ENCODE data around the gene AFAP1L2.
A peak's percentile ranks its signal among the peaks of the same experiment; 100 is the strongest.

AFAP1L2 gene

DNA sequence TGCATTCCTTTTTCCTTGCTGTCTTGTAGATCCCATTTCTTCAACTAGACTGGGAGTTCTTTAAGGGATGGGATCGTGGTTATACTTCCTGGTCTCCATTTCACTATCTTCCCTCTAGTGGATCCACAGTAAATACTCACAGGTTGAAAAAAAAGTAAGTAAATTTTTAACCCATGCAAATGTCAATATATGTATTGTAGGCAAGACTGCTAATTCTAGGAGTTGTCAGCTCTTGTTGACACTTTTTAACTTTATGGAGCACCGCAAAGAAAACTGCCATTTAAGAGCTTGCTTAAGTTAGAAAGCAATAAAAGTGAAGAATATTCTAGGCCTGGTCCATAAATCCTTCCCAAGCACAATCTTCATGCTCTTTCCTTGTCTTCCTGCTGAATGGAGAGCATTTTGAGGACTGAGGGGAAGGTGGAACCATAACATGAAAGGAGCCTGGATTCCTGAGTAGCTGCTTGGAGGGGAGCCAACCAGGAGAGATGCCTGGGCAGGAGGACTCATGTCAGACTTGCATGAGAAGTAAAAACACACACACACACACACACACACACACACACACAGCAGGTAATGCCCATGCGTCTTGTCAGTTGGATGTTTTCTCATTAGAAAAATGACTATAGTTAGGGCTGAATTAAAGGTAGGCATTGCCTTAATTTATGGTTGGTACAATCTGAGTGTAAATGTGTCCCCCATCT is 133.1 kb downstream of the AFAP1L2 start:
- no peak for DNase-seq (ENCODE audit: low spot score)

DNA sequence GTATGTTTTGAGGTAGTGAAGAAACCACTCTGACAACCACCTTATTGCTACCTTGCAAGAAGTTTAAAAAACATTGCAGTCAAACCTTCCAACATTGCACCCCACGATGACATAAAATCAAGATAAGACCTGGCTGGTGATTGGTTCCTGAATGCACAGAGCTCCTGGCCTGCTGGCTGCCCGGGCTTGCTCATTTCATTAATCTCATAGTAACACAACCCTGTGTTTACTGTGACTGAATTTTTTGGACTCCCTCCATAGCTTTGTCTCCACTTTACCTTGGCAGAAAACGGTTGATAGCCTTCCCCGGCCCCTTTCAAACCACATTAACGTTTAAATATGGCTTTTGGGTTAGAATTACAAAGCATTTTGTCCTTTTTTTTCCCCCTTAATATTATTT is 137.8 kb downstream of the AFAP1L2 start:
- no peak for DNase-seq (ENCODE audit: low spot score)

DNA sequence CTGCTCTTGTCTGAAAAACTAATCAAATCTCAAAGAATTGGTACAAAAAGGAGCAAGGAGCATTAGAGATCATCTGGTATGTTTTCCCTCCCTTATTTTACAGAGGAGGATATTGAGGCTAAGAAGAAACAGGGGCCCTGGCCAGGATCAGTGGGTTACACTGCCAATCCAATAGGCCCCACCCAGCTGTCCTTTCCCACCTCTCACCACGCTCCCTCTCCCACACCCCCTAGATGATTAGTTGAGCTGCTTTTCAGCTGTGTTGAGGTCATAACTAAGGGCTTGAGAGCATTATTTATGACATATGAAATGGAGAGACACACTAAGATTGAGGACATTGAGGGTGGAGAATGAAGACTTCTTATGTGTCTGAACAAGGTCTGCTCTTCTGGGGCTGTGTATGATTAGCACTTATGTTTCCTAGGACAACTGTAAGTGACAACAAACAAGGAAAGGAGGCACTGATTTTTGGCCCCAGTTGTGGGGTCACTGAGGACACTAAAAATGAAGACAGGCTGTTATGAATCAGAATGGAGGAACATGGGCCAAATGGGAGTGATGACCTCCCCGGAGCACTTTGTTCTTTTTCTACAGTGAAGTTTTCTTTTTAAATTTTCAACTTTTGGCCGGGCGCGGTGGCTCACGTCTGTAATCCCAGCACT is 138.8 kb downstream of the AFAP1L2 start:
- peak; percentile 44 for DNase-seq (ENCODE audit: low spot score)

DNA sequence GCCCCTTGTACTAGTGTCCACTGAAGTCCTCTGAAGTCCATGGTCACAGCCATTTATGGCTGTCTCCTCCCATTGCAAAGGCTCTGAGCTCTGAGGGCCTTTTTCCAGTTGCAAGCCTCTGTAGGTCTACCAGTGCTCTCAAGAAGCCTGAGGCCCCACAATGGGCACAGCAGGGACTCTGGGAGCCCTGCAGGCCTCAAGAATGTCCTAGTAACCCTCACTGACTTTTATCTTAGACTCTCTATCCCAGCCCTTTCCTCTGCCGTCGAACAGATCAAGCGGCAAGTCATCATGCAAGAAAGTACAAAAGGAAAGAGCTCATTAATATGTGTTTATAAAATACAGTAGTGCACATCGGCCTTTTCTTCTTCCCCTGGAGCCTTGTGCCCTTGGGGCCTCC is 141.8 kb downstream of the AFAP1L2 start:
- no peak for DNase-seq (ENCODE audit: low spot score)

DNA sequence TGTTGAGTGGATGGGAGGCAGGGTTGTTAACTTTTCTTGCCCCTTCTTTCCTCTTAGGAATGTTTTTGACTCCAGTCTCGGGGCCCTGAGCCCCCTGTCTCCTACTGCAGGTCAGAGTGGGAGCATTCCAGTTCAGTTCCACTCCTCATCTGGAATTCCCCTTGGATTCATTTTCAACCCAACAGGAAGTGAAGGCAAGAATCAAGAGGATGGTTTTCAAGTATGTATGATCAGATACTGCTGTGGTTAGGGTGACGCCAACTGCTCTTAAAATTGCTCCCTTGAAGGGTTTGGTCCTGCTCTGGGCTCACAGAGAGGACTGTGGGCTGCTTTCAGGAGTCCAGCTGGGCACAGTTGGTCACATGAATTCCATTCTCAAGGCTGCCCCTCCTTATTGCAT is 143.2 kb downstream of the AFAP1L2 start:
- DNase-seq (ENCODE audit: low spot score) = peak; percentile 82

DNA sequence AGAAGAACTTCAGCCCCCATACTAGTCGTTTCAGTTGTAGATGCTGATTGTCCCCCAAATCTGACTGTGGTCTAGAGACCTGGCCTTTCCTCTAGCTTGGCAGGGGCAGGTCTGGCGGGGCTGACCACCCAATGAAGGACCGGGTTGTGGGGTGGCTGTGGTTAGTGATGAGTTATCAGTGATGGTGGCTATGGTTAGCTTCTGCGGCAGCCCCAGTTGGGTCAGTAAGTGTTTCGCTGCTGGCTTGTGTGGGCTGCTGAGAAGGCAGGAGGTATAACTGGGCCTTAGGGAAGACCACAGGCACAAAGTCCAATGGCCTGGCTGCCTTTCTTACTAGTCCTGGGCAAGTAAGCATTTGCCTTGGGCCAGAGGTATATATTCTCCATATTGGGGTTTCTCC is 143.9 kb downstream of the AFAP1L2 start:
- DNase-seq (ENCODE audit: low spot score) = no peak

DNA sequence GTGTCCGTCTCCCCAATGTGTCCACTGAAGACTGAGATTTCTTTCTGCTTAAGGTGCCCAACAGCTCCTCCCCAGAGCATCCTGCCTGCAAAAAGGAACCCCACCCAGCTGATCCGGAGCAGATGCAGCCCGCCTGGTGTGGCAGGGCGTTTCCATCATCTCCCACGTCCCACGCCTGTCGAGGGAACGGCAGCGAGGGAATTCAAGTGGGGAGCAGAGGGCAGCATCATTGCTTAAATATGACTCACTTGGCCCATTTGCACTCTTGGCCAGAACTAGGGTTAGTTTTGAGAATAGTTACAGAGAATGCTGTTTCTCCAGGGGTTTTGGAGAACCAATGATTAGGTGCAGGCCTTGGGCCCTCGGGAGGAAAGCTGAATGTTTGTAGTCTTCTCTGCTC is 144.5 kb downstream of the AFAP1L2 start:
- DNase-seq (ENCODE audit: low spot score) = peak; percentile 93

DNA sequence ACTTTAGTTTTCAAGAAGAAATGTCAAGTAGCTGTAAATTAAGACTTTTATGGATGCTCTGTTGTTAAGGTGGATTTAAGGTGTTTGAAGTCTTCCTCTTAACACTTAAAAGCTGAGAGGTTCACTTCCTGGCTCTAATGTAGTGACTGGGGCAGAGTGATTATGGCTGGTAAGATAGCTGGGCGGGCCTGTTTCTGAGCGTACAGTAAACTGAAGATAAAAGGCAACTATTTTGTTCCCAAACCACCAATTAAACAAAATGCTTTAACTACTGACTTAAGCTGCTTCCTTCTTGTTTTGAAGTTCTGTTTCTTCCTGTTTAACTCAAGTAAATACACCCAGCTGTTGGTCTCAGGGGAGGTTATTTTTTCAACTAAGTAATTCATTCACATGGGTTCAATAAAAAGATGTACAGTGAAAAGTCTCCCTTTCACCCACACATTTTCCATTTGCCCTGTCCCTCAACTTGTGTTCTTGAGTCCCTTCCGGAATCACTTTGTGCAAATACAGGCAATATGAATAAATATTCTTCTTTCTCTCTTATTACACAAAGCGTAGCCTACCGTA is 145.9 kb downstream of the AFAP1L2 start:
- no peak for DNase-seq (ENCODE audit: low spot score)

DNA sequence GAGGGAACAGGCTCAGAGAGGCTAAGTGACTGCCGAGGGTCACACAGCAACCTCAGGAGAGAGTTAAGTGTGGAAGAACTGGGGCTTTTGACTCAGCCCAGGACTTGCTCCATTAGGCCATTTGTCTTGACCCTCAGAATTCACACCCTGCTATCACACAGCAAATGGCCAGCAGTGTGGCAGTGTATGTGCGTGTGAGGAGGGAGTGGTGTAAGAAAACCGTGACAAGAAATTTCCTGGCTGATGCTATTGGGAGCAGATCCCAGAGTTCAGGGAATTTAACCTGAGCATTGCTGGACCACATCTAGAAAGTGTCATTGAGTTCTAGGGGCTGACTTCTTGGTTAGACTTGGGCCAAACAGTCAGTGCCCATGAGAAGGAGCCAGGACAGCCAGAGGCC is 146.8 kb downstream of the AFAP1L2 start:
- no peak for DNase-seq (ENCODE audit: low spot score)

DNA sequence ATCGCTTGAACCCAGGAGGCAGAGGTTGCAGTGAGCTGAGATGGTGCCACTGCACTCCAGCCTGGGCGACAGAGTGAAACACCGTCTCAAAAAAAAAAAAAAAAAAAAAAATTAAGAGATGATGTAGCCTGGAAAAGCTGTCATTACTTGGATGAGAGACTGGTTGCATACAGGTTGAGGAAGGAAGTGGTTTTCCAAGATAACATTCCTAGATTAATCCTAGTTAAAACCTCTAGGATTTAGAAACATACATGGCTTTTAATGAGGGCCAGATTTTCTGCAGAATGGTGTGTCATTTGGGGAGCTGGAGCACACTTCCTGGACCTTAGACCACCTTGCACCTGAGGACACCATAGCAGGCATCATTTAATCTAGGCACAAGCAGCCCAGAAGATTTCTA is 147.5 kb downstream of the AFAP1L2 start:
- DNase-seq (ENCODE audit: low spot score) = no peak

DNA sequence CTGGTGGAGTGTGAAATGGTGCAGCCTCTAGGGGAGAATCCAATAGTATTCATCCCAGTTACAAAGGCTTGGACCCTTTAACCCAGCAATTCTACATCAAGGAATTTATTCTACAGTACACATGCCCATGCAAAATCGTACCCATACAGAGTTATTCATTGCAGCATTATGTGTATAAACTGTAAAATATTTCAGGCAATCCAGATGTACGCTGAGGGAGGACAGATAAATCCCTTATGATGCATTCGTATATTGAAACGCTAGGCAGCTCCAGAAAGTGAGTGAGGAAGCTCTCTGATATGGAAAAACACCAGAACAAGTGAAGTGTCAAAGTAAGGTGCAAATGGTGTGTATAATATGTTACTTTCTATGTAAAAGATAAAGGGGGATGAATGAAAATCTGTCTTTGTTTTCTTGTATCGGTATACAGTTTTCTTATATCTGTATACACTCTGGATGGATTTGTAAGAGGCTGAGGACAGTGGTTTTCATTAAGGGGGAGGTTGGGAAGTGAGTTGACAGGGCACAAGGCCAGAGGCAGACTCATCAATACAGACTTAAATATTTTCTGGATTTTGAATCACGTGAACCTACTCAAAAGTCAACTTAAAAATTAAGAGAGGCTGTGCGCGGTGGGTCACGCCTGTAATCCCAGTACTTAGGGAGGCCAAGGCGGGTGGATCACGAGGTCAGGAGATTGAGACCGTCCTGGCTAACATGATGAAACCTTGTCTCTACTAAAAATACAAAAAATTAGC is 148.1 kb downstream of the AFAP1L2 start:
- no peak for DNase-seq (ENCODE audit: low spot score)

DNA sequence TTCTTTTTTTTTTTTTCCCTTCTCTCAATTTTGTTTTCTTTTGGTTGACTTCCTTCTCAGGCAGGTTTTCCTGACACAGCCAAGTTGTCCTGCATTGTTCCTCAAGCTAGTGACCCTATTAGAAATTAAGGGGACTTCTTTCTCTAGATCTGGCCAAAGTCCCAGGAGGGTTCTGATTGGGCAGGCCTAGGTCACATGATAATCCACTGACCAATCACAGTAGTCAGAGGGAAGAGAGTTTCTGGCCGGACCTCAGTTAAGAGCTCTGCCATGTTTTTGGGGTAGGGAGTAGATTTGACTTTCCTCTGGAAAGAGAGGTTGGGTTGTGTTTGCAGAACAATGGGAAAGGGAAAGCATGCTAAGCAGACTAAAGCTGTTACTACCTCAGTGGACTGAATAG is 149.1 kb downstream of the AFAP1L2 start:
- DNase-seq (ENCODE audit: low spot score) = no peak

DNA sequence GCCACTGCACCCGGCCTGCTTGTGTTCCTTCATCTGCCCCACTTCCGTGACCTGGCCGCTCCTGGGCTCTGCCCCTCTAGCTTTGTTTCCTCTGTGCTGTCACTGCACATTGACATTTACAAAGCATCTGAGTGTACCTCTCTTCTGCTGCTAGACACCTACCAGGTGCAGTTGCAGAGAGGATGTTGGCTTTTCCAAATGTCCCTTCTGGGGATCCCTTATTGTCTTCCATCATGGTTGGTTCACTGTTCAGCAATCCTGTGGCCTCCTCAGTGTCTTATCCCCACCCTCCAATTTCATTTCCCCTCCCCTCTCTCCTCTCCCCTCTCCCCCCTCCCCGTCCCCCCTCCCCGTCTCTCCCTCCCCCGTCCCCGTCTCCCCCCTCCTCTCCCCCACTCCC is 151.4 kb downstream of the AFAP1L2 start:
- DNase-seq (ENCODE audit: low spot score) = no peak

DNA sequence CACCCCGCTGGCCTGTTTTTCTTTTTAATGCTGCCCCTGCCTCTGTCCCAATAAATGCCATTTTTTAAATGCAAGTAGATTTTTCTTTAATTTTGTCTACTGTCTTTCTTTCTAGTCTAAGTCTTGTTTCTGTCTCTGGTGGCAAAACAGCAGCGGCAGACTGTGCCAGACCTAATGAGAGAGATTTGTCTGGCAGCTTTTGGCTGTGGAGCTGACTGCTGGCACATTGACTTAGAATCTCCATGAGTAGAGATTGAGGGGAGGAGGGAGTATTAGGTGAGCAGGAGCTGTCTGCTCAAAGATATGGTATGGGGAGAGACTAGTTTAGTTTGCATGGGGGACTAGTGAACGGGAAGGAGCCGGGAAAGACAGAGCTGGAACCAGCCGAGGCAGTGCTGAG is 152.2 kb downstream of the AFAP1L2 start:
- no peak for DNase-seq (ENCODE audit: low spot score)

DNA sequence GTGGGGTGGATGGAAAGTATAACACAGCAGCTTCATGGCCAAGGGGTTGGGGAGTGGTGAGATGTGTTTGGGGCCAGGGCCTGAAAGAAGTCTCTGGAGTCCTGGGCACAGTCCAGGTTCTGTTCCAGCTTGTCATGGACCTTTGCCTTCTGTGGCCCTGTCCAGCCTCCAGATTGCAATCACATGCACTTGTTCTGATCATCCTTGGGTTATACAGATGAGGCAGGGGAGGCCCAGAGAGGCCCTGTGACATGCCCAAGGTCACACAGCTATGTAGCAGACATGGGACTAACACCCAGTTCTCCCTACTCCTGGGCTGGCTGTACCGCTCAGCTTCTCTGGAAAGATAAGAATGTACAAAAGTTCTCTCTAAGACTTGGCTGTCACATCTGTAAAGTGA is 153.6 kb downstream of the AFAP1L2 start:
- DNase-seq (ENCODE audit: low spot score) = no peak

DNA sequence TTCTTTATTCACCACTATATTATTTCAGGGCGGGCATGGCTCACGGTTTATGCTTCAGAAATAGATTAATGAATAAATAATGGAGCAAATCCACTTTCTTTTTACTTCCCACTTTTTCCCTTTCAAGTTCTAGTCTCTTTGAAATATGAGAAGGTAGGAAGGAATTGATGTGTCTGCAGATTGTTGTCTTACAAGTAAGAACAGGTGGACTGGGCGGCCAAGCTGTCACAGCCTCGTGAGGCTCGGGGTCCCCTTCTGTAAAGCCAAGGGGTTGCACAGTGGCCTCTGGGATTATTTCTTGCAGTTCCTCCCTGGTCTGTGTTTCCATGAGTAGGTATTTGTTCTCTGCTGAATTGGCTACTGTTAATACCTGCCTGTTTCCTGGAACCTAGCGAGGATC is 154.1 kb downstream of the AFAP1L2 start:
- no peak for DNase-seq (ENCODE audit: low spot score)

DNA sequence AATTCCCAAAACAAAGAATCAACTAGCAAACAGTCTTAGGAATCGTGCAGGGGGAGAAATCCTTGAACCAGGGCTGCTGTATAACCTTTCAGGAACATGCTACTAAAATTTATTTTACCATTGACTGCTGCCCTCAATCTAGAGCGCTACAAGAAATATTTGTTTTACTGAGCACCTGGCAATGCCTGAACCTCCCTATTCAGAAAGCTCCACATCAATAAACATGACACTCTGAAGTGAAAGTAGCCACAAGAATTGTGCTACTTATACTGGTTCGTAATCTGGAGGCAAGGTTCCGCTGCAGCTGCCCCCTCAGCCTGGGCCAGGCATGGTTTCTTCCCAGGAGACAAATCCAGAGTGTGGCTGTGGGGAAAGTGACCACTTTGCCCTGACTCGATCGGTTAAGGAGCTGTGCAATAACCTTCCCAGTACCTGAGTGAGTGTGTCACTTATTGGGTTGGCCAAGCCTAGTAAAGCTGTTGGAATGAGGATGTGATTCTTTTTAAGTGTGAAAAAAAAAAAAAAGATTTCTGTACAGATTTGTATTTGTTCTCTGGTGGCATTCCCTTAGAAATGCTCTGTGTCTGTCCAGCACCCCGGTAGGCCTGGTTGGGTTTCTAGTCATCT is 157.5 kb downstream of the AFAP1L2 start:
- no peak for DNase-seq (ENCODE audit: low spot score)

DNA sequence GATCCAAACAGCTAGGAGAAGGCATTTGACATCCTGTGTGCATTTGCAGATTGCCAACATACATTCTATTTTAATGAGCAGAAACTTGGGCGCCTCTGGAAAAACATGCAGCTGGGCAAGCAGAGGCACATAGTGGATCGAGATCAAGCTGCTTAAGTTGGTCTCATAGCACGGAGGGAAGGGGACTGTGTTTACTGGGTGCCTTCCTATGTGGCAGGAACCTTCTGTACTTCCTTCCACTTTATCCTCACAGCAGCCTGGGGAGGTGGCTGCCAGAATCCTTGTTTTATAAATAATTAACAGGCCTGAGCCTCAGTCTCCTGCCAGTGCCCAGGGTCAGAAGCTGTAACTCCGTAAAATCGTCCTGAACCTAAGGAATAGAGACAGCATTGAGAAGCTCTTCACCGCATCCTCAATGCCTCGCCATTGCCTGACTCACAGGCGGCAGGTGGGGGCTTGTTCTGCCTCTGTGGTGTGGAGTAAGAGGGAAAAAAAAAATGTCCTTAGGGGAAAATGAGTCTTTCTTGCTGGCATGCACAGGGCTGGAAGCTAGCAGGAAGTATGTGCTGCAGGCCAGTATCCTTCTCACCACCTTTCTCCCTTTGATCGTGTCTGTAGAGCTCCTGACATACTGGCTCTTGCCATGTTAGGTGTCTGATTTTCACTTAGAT is 159.0 kb downstream of the AFAP1L2 start:
- no peak for DNase-seq (ENCODE audit: low spot score)
